ENCODE results near the gene DLX6. TPM values are rescaled to one million over a fixed set of nuclear protein-coding genes. Genes with fewer than 3 reads are reported as not detected.

DLX6 gene
- total RNA-seq, 2 donors from 2014 or later: 4.1 TPM; not detected in 1

DNA sequence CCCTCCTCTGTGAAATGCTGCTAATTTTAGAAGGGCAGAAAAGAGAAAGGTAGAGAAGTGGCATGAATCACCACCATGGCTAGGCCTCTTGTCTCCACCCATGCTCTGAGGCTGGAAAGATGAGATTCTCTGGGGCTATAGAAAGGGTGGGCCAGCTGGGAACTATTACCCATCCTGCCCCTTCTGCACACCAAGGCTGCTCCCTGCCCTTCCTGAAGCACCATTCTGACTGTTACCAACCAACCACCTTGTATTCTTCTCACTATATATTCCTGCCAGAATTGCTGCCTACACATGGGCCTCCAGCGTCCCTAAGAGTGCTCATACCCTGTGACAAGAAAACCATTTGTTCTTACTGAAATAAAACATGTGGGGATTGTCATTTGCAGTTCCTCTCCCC lies 11.4 kb upstream of the DLX6 start:
- Histone ChIP-seq H3K4me1 (replicated peaks) (no peaks in the 10 kb centered on the region), H3K36me3 (no peaks in the 10 kb centered on the region), H3K9me3 (no peaks in the 10 kb centered on the region), H3K4me3 (no peak overlapping the region), H3K27ac (no peak overlapping the region), H3K27me3 (replicated peaks; ENCODE audit: insufficient read depth) (peaks cover 45% of the 10 kb centered on the region)
- TF ChIP-seq POLR2AphosphoS5 (IDR thresholded peaks at IDR 0.05) (no peak), POLR2A (IDR thresholded peaks at IDR 0.05) (no peak)
- TF ChIP-seq, protein P1, sequence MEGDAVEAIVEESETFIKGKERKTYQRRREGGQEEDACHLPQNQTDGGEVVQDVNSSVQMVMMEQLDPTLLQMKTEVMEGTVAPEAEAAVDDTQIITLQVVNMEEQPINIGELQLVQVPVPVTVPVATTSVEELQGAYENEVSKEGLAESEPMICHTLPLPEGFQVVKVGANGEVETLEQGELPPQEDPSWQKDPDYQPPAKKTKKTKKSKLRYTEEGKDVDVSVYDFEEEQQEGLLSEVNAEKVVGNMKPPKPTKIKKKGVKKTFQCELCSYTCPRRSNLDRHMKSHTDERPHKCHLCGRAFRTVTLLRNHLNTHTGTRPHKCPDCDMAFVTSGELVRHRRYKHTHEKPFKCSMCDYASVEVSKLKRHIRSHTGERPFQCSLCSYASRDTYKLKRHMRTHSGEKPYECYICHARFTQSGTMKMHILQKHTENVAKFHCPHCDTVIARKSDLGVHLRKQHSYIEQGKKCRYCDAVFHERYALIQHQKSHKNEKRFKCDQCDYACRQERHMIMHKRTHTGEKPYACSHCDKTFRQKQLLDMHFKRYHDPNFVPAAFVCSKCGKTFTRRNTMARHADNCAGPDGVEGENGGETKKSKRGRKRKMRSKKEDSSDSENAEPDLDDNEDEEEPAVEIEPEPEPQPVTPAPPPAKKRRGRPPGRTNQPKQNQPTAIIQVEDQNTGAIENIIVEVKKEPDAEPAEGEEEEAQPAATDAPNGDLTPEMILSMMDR (IDR thresholded peaks at IDR 0.05): no peak
- no peak for DNase-seq (ENCODE audit: low spot score)
- intact Hi-C loops (cut with DNase I): no loop called here
- WGBS: 59% methylated on average over 1 of the region's 1 CpG

GRCh38 chr7:96995406-96996110 lies 9.8 kb upstream of the DLX6 start:
- Histone ChIP-seq H3K9me3 (no peaks in the 10 kb centered on the region), H3K4me1 (replicated peaks) (no peaks in the 10 kb centered on the region), H3K27ac (no peak overlapping the region), H3K36me3 (no peaks in the 10 kb centered on the region), H3K4me3 (no peak overlapping the region), H3K27me3 (replicated peaks; ENCODE audit: insufficient read depth) (peaks cover 57% of the 10 kb centered on the region)
- WGBS: 17% methylated on average over 6 of the region's 6 CpGs
- intact Hi-C loops (cut with DNase I): no loop called here
- DNase-seq (ENCODE audit: low spot score): no peak
- TF ChIP-seq, protein P1 (IDR thresholded peaks at IDR 0.05): no peak
- no peak for TF ChIP-seq POLR2A (IDR thresholded peaks at IDR 0.05)
- TF ChIP-seq POLR2AphosphoS5 (IDR thresholded peaks at IDR 0.05): no peak

DNA sequence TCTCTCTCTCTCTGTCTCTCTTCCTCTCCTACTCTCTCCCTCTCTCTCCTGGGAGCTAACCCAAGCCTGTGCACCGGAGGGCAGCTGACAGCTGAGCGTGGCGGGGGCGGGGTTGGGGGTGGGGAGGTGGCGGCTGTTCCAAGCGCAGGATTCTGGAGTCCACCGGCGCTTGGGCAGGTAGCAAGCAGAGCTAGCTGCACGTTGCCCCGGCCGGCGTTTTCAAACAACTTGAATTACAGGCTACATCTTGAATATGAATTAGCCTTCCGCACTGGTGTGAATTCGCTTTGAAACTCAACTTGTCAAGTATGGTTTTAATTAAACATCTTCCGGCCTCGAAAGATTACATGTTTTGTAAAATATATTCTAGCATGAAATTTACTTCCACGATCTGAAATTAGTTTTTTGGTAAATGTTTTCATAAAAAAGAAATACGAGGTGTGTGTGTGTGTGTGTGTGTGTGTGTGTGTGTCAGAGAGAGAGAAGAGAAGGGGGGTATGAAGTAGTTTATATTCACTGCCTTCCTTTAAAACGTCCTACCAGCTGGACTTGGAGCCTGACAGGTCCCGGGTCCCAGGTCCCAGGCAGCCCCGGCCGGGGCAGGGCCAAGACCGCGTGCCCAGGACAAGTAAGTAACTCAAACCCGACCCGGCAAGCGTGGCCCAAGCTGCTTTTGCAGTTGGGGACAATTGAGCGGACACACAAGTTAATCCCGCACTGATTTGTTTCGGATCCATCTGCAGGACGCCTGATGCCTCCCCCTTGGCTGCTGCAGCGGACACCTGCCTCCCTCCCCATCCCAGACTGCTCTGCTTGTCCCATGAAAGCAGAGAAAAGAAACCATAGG lies 9.0 kb upstream of the DLX6 start:
- no peak overlapping the region for H3K4me3 ChIP-seq
- no peaks in the 10 kb centered on the region for H3K4me1 ChIP-seq (replicated peaks)
- H3K27me3 ChIP-seq (replicated peaks; ENCODE audit: insufficient read depth): peaks cover 59% of the 10 kb centered on the region
- WGBS: 5% methylated on average over 31 of the region's 32 CpGs
- H3K9me3 ChIP-seq: no peaks in the 10 kb centered on the region
- DNase-seq (ENCODE audit: low spot score): no peak
- intact Hi-C loops (cut with DNase I): no loop called here
- TF ChIP-seq, protein P1 (IDR thresholded peaks at IDR 0.05): no peak
- TF ChIP-seq POLR2A (IDR thresholded peaks at IDR 0.05) (no peak), POLR2AphosphoS5 (IDR thresholded peaks at IDR 0.05) (no peak)
- H3K36me3 ChIP-seq: no peaks in the 10 kb centered on the region
- H3K27ac ChIP-seq: no peak overlapping the region

- Histone ChIP-seq H3K36me3 (no peaks in the 10 kb centered on the region), H3K4me1 (replicated peaks) (no peaks in the 10 kb centered on the region), H3K27ac (no peak overlapping the region), H3K9me3 (no peaks in the 10 kb centered on the region), H3K27me3 (replicated peaks; ENCODE audit: insufficient read depth) (peaks cover 64% of the 10 kb centered on the region), H3K4me3 (no peak overlapping the region)
- WGBS: 18% methylated on average over 14 of the region's 14 CpGs
- no peak for DNase-seq (ENCODE audit: low spot score)
- TF ChIP-seq, protein P1 (IDR thresholded peaks at IDR 0.05): no peak
- TF ChIP-seq POLR2AphosphoS5 (IDR thresholded peaks at IDR 0.05) (no peak), POLR2A (IDR thresholded peaks at IDR 0.05) (no peak)
- intact Hi-C loops (cut with DNase I): no loop called here
Observed at GRCh38 chr7:96996958-96997511, 8.3 kb upstream of the DLX6 start.
